Spleen (tissue), 11 donors: Measurements from ENCODE around the gene RDH11. TPM values are rescaled to one million over a fixed set of nuclear protein-coding genes. Genes with fewer than 3 reads are reported as not detected.

Experiments used
- DNase-seq: peaks from one replicate; pipeline ENCODE4 v3.0.0-alpha.2; 2020
- H3K27ac ChIP-seq, 8 donors: fragments of 200-600 bp; sonication (generic) in 7 of 8; 1 replicate in 4 of 8; 2 replicates in 4 of 8; pipeline versions ENCODE4 v1.5.0 to v1.8.0; 2016 to 2021; ENCODE audit warnings: inconsistent platforms in 4 of 8, mild to moderate bottlenecking in 4 of 8, moderate library complexity in 1 of 8
- H3K27me3 ChIP-seq, 7 donors: fragments of 200-600 bp; sonication (generic) in 6 of 7; replicated peaks in 1 of 7; 1 replicate in 4 of 7; 2 replicates in 3 of 7; pipeline versions ENCODE4 v1.5.0 to v1.8.0; 2016 to 2021; ENCODE audit warnings: inconsistent platforms in 3 of 7, mild to moderate bottlenecking in 1 of 7
- H3K36me3 ChIP-seq, 6 donors: fragments of 200-600 bp; sonication (generic) in 5 of 6; 1 replicate in 4 of 6; 2 replicates in 2 of 6; pipeline versions ENCODE4 v1.5.0 to v1.8.0; 2016 to 2021; ENCODE audit warnings: inconsistent platforms in 2 of 6
- H3K4me1 ChIP-seq, 6 donors: fragments of 200-600 bp; sonication (generic) in 5 of 6; 1 replicate in 3 of 6; 2 replicates in 3 of 6; pipeline versions ENCODE4 v1.5.0 to v1.8.0; 2016 to 2021; ENCODE audit warnings: inconsistent platforms in 3 of 6
- H3K4me3 ChIP-seq, 8 donors: fragments of 200-600 bp; sonication (generic) in 7 of 8; 1 replicate in 4 of 8; 2 replicates in 4 of 8; pipeline versions ENCODE4 v1.5.0 to v1.8.0; 2016 to 2021; ENCODE audit warnings: inconsistent platforms in 4 of 8, mild to moderate bottlenecking in 4 of 8, moderate library complexity in 2 of 8
- H3K9me3 ChIP-seq, 8 donors: fragments of 200-600 bp; sonication (generic) in 7 of 8; 1 replicate in 4 of 8; 2 replicates in 4 of 8; pipeline versions ENCODE4 v1.5.0 to v1.8.0; 2016 to 2021; ENCODE audit warnings: inconsistent platforms in 4 of 8
- CTCF ChIP-seq, 11 experiments: fragments of 200-600 bp in 7 of 11; fragments of 450-650 bp in 4 of 11; sonication (generic) in 4 of 11; IDR thresholded peaks in 8 of 11; conservative IDR thresholded peaks in 3 of 11; 1 replicate in 7 of 11; 2 replicates in 4 of 11; pipeline versions ENCODE4 v1.4.0 to v1.8.0; 2016 to 2021; ENCODE audit warnings: antibody characterized with exemption in 11 of 11, inconsistent platforms in 4 of 11, mild to moderate bottlenecking in 1 of 11
- POLR2A ChIP-seq, 3 donors: fragments of 450-650 bp; IDR thresholded peaks; one replicate each; pipeline ENCODE4 v1.5.1; 2017; ENCODE audit warnings: antibody characterized with exemption in 3 of 3, mild to moderate bottlenecking in 1 of 3
- POLR2AphosphoS5 ChIP-seq, 3 donors: sonication (generic); formaldehyde crosslinking; IDR thresholded peaks; one replicate each; pipeline ENCODE4 v1.5.1; 2017; ENCODE audit warnings: antibody characterized with exemption in 3 of 3
- WGBS, 5 donors: extraction: QIAGEN DNeasy Blood & Tissue Kit in 3 of 5; methylation state at CpG; one replicate each; pipeline versions ENCODE4 v1.1.5 to v1.1.7; 2013 to 2018; 5-methylcytosine and 5-hydroxymethylcytosine counted together
- intact Hi-C: fragments of 100-400 bp; cut with DNase I; formaldehyde crosslinking; loops from one replicate; pipeline ENCODE4 v1.15.0; 2023; ENCODE audit warnings: low total_unique reads
- polyA plus RNA-seq, 3 donors: library from polyadenylated mRNA; stranded (reverse); fragments of 200-250 nt; gene quantifications; one replicate each; pipeline ENCODE4 v1.2.1, GENCODE V29; 2013
- total RNA-seq, 7 donors: library from RNA; depleted of rRNA in 3 of 7; stranded (reverse); fragments of >200 nt in 3 of 7; fragmentation: NEBNext Ultra II Directional in 4 of 7; extraction: Animal tissue kit (Norgen Biotek cat#: 25700) in 4 of 7; gene quantifications; one replicate each; pipeline versions ENCODE4 v1.1.0 to v1.2.1, GENCODE V29; 2016 to 2021
- donor health status: healthy with polysubstance abuse.
- donor health status: DM: no; HTN: no; CAD: no; lungs with moderate emphysema.
- donor health status: DM: no; HTN: no; CAD: no.
- donor health status: Bipolar disorder and iron deficiency.
- donor health status: healthy.
- donor health status: DM: no; HTN: no; CAD: no.
- donor health status: DM: yes; HTN: yes; CAD: no.

Gene RDH11
- total and polyA plus RNA-seq, 10 donors: 18.0 to 49.9 (median 31.0) TPM

DNA sequence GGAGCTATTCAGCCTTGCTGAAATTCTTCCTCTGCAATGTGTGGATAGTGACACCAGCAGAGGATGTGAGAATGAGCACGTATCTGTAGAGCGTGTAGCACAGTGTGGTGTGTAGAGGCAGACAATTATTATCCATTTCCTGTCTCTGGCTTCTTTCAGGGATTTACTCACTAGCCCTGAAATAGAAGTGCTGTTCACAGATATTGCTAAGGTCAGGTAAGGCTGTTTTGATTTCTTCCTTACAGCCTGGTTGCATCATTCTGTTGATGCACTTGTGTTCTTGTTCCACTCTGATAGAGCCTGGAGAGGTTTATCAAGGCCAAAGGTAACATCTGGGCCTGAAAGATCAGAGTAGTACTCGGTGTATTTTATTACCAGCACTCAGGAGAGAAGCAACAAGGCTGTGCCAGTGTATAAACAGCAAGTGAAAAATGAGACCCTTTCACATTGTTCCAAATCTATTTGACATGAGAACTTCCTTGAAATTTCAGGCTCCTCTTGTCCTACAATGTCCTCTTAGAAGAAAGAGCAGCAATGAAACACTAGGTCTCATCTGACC, 59.1 kb downstream of the RDH11 start:
- TF ChIP-seq POLR2A (IDR thresholded peaks at IDR 0.05): no peak
- no peak for TF ChIP-seq POLR2AphosphoS5 (IDR thresholded peaks at IDR 0.05)
- no peak for TF ChIP-seq CTCF (IDR thresholded peaks at IDR 0.05 in 8 of 11, conservative IDR thresholded peaks at IDR 0.05 in 3 of 11)
- Histone ChIP-seq H3K36me3 (no peaks in the 10 kb centered on the region), H3K9me3 (no peaks in the 10 kb centered on the region), H3K27ac (no peak overlapping the region), H3K27me3 (no peaks in the 10 kb centered on the region), H3K4me1 (no peaks in the 10 kb centered on the region), H3K4me3 (no peak overlapping the region)
- no peak for DNase-seq
- 70 to 82% (median 79%) methylated on average over 3 of the region's 3 CpGs for WGBS, 5 donors
- intact Hi-C loops: no loop called here

- H3K27ac ChIP-seq: no peak overlapping the region
- no peaks in the 10 kb centered on the region for H3K27me3 ChIP-seq
- intact Hi-C loops: no loop called here
- H3K4me3 ChIP-seq: no peak overlapping the region
- no peaks in the 10 kb centered on the region for H3K36me3 ChIP-seq
- TF ChIP-seq CTCF (IDR thresholded peaks at IDR 0.05 in 8 of 11, conservative IDR thresholded peaks at IDR 0.05 in 3 of 11) (no peak), POLR2A (IDR thresholded peaks at IDR 0.05) (no peak), POLR2AphosphoS5 (IDR thresholded peaks at IDR 0.05) (no peak)
- H3K9me3 ChIP-seq: no peaks in the 10 kb centered on the region
- DNase-seq: no peak
- no peaks in the 10 kb centered on the region for H3K4me1 ChIP-seq
- WGBS, 5 donors: 88 to 90% (median 89%) methylated on average over 5 of the region's 5 CpGs
These were observed 62.0 kb downstream of the RDH11 start for GRCh38 chr14:67633451-67634147.

- no peak overlapping the region for H3K27ac ChIP-seq
- no peaks in the 10 kb centered on the region for H3K4me1 ChIP-seq
- intact Hi-C loops: no loop called here
- H3K9me3 ChIP-seq: no peaks in the 10 kb centered on the region
- 75 to 84% (median 81%) methylated on average over 5 of the region's 5 CpGs for WGBS, 5 donors
- no peaks in the 10 kb centered on the region for H3K36me3 ChIP-seq
- no peak overlapping the region for H3K4me3 ChIP-seq
- no peak for DNase-seq
- no peaks in the 10 kb centered on the region for H3K27me3 ChIP-seq
- TF ChIP-seq POLR2A (IDR thresholded peaks at IDR 0.05) (no peak), CTCF (IDR thresholded peaks at IDR 0.05 in 8 of 11, conservative IDR thresholded peaks at IDR 0.05 in 3 of 11) (no peak), POLR2AphosphoS5 (IDR thresholded peaks at IDR 0.05) (no peak)
These were observed 64.6 kb downstream of the RDH11 start for GRCh38 chr14:67630938-67631337.

- DNase-seq: no peak
- no peaks in the 10 kb centered on the region for H3K36me3 ChIP-seq
- intact Hi-C loops: no loop called here
- H3K9me3 ChIP-seq: no peaks in the 10 kb centered on the region
- H3K4me1 ChIP-seq: no peaks in the 10 kb centered on the region
- H3K27me3 ChIP-seq: no peaks in the 10 kb centered on the region
- TF ChIP-seq CTCF (IDR thresholded peaks at IDR 0.05 in 8 of 11, conservative IDR thresholded peaks at IDR 0.05 in 3 of 11) (no peak), POLR2A (IDR thresholded peaks at IDR 0.05) (no peak), POLR2AphosphoS5 (IDR thresholded peaks at IDR 0.05) (no peak)
- no peak overlapping the region for H3K27ac ChIP-seq
- 91 to 95% (median 93%) methylated on average over 4 of the region's 4 CpGs for WGBS, 5 donors
- no peak overlapping the region for H3K4me3 ChIP-seq
These were observed 65.4 kb downstream of the RDH11 start for GRCh38 chr14:67630186-67630585.
